ENCODE data around the gene ARHGAP12.
A peak's percentile ranks its signal among the peaks of the same experiment; 100 is the strongest.
"Not testable (repeated sequence)": the region's sequence is repeated elsewhere in the genome, so short reads cannot be mapped to it uniquely, and the experiment has no call there.

The ARHGAP12 gene

GRCh38 chr10:31928549-31929260 lies at the start of gene ARHGAP12:
ARHGAP12 (minus strand) TSS chr10:31928831; CDS start chr10:31908855, 19,976 bp downstream.
- peak; percentile 35 for DNase-seq

GRCh38 chr10:31978156-31978483 lies 49.5 kb upstream of the ARHGAP12 start:
- DNase-seq, result no peak

GRCh38 chr10:31977440-31978155 lies 49.0 kb upstream of the ARHGAP12 start:
- DNase-seq, result no peak

GRCh38 chr10:31975157-31975765 lies 46.6 kb upstream of the ARHGAP12 start:
- DNase-seq, result no peak

- DNase-seq, result no peak
Measured at GRCh38 chr10:31974434-31975124, 45.9 kb upstream of the ARHGAP12 start.

- no peak for DNase-seq
Measured at GRCh38 chr10:31972519-31973041, 43.9 kb upstream of the ARHGAP12 start.

GRCh38 chr10:31969847-31970246 lies 41.2 kb upstream of the ARHGAP12 start:
- not testable (repeated sequence) for DNase-seq

- no peak for DNase-seq
Measured at GRCh38 chr10:31963589-31963980, 35.0 kb upstream of the ARHGAP12 start.

- no peak for DNase-seq
Measured at GRCh38 chr10:31962826-31963588, 34.4 kb upstream of the ARHGAP12 start.

GRCh38 chr10:31961277-31962074 lies 32.8 kb upstream of the ARHGAP12 start:
- DNase-seq, result peak; percentile 70

- DNase-seq, result no peak
Measured at GRCh38 chr10:31959461-31960173, 31.0 kb upstream of the ARHGAP12 start.

GRCh38 chr10:31958856-31959255 lies 30.2 kb upstream of the ARHGAP12 start:
- no peak for DNase-seq

GRCh38 chr10:31956200-31956946 lies 27.7 kb upstream of the ARHGAP12 start:
- no peak for DNase-seq

GRCh38 chr10:31954410-31955191 lies 26.0 kb upstream of the ARHGAP12 start:
- DNase-seq, result no peak

GRCh38 chr10:31953480-31953879 lies 24.8 kb upstream of the ARHGAP12 start:
- no peak for DNase-seq

- no peak for DNase-seq
Measured at GRCh38 chr10:31953080-31953479, 24.4 kb upstream of the ARHGAP12 start.

GRCh38 chr10:31952066-31952465 lies 23.4 kb upstream of the ARHGAP12 start:
- DNase-seq, result no peak

- DNase-seq, result no peak
Measured at GRCh38 chr10:31949266-31949665, 20.6 kb upstream of the ARHGAP12 start.

GRCh38 chr10:31948021-31948420 lies 19.4 kb upstream of the ARHGAP12 start:
- no peak for DNase-seq
